HUES64 (cell line): ENCODE data around the gene PIK3CG.
"Not testable (repeated sequence)": the region's sequence is repeated elsewhere in the genome, so short reads cannot be mapped to it uniquely, and the experiment has no call there.

Experiments
- H3K27ac ChIP-seq: 2 replicates; pipeline ENCODE4 v1.7.0; 2013; ENCODE audit warnings: low read depth, low read length, inconsistent platforms
- H3K27me3 ChIP-seq: 2 replicates; pipeline ENCODE4 v1.6.1; 2013; ENCODE audit warnings: mild to moderate bottlenecking, low read length; ENCODE audit not compliant: insufficient read depth
- H3K36me3 ChIP-seq: 2 replicates; pipeline ENCODE4 v1.6.1; 2013; ENCODE audit warnings: mild to moderate bottlenecking, low read length; ENCODE audit not compliant: insufficient read depth
- H3K4me1 ChIP-seq: 2 replicates; pipeline ENCODE4 v1.6.1; 2013; ENCODE audit warnings: mild to moderate bottlenecking, low read length, moderate library complexity; ENCODE audit not compliant: insufficient read depth
- H3K4me3 ChIP-seq: 2 replicates; pipeline ENCODE4 v1.5.1; 2013; ENCODE audit warnings: mild to moderate bottlenecking, low read length, moderate library complexity
- H3K9ac ChIP-seq: 2 replicates; pipeline ENCODE4 v1.6.1; 2013; ENCODE audit warnings: mild to moderate bottlenecking, low read depth, low read length
- H3K9me3 ChIP-seq: 2 replicates; pipeline ENCODE4 v1.6.1; 2013; ENCODE audit warnings: low read depth, low read length; ENCODE audit not compliant: insufficient read depth
- WGBS: fragments of 150-250, 120-280 bp; methylation state at CpG from one replicate; pipeline ENCODE4 v1.1.7; 2013; ENCODE audit warnings: missing lambda C conversion rate; 5-methylcytosine and 5-hydroxymethylcytosine counted together

Gene PIK3CG

DNA sequence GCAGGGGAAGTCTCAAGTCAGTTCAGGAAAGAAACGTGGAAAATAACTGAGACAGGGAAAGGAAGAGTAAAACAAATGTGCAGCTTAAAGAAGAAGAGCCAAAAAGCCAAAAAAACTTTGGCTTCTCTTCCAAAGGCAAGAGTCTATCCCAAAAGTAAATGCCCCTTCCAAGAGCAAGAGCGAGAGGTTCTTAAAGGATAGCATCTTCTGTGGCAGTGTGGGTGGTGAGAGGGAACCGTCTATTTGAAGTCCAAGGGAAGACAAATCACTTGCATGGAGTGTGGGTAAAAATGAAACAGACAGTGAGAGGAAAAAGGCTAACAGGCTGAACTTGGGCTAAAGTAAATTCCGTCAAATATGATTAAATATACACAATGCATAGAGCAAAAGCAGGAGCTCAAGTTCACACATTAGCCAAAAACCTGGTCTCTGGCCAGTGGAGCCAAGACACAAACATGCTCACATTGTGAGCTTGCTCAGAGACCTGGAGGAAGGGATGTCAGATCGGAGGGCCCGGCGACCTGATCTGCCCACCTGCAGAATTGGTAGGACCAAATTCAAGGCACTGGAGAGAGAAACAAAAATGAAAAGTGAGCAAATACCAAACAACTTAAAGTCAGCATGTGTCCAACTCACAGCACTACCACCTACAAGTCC, 87.0 kb downstream of the PIK3CG start:
- Histone ChIP-seq H3K36me3 (no peaks in the 10 kb centered on the region), H3K9ac (no peak overlapping the region), H3K27ac (no peak overlapping the region), H3K9me3 (no peaks in the 10 kb centered on the region), H3K27me3 (no peaks in the 10 kb centered on the region), H3K4me3 (no peak overlapping the region), H3K4me1 (peaks cover 19% of the 10 kb centered on the region)
- WGBS = 91% methylated on average over 7 of the region's 7 CpGs

- Histone ChIP-seq H3K27ac (no peak overlapping the region), H3K27me3 (no peaks in the 10 kb centered on the region), H3K36me3 (no peaks in the 10 kb centered on the region), H3K9me3 (no peaks in the 10 kb centered on the region), H3K4me3 (no peak overlapping the region), H3K9ac (no peak overlapping the region), H3K4me1 (peaks cover 14% of the 10 kb centered on the region)
- 84% methylated on average over 4 of the region's 5 CpGs for WGBS
These were observed 87.7 kb downstream of the PIK3CG start for GRCh38 chr7:106952658-106953231.

DNA sequence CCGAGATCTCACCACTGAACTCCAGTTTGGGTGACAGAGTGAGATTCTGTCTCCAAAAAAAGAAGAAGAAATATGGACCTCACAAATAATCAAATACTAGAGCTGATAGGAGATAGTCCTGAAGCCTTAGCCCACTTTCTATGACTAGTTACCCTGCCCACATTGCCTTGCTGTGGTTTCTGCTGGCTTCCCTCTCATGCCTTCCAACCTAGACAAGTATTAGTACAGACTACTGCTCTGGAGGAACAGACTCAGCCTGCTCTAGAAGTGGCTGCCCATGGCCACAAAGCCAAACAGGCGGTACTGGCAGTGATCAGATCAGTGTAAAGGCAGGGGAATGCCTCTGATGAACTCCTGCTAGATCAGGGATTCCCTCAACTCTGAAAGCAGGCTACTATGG, 89.8 kb downstream of the PIK3CG start:
- Histone ChIP-seq H3K27ac (no peak overlapping the region), H3K36me3 (no peaks in the 10 kb centered on the region), H3K27me3 (no peaks in the 10 kb centered on the region), H3K9me3 (no peaks in the 10 kb centered on the region), H3K4me1 (peaks cover 7% of the 10 kb centered on the region; the same call in 1 of the 2 replicates), H3K4me3 (no peak overlapping the region), H3K9ac (no peak overlapping the region)
- WGBS = 90% methylated on average over 2 of the region's 2 CpGs

DNA sequence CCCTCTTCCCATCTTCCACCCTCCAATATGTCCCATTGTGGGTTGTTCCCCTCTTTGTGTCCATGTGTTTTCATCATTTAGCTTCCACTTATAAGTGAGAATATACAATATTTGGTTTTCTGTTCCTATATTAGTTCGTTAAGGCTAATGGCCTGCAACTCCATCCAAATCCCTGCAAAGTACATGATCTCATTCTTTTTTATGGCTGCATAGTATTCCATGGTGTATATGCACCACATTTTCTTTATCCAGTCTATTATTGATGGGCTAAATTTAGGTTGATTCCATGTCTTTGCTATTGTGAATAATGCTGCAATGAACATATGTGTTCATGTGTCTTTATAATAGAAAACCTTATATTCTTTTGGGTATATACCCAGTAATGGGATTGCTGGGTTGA, 90.8 kb downstream of the PIK3CG start:
- H3K9ac ChIP-seq, H3K9me3 ChIP-seq, H3K36me3 ChIP-seq, H3K27me3 ChIP-seq, H3K27ac ChIP-seq, H3K4me1 ChIP-seq, H3K4me3 ChIP-seq: not testable (repeated sequence)
- no CpG with 5 or more reads among the region's 1 CpG for WGBS
